GM12878 (cell line): ENCODE measurements around the gene UNC5CL. TPM values are rescaled to one million over a fixed set of nuclear protein-coding genes. Genes with fewer than 3 reads are reported as not detected.
A peak's percentile ranks its signal among the peaks of the same experiment; 100 is the strongest.

Source experiments
- ATAC-seq: fragments of 200-7000 bp; cut with Tn5 transposase; 3 replicates; pipeline ENCODE4 v1.9.1; 2020; ENCODE audit warnings: mild to moderate bottlenecking, moderate library complexity
- BruUV-seq: library from RNA; stranded (reverse); fragments of 400-500 nt; replicated peaks from 2 replicates; lab custom pipeline; 2021; lab: Mats Ljungman, UMichigan
- CTCF ChIA-PET: fragments of 300-600 bp; sonication (Branson Sonifier 250); formaldehyde crosslinking; extraction: SDS; loops from one replicate; lab custom pipeline; 2021; ENCODE audit warnings: inconsistent platforms; lab: Yijun Ruan, JAX
- POLR2A ChIA-PET: fragments of 350-600 bp; formaldehyde crosslinking; extraction: SDS; loops from one replicate; lab custom pipeline; 2021; ENCODE audit warnings: inconsistent platforms; lab: Charles Lee
- RAD21 ChIA-PET: fragments of 300-600 bp; sonication (Branson Sonifier 250); formaldehyde crosslinking; loops from one replicate; lab custom pipeline; 2023; ENCODE audit warnings: antibody characterized with exemption; ENCODE audit not compliant: unreplicated experiment; lab: Charles Lee
- SMC1A ChIA-PET: fragments of 300-600 bp; sonication (Branson Sonifier 250); formaldehyde crosslinking; loops from one replicate; lab custom pipeline; 2023; ENCODE audit not compliant: unreplicated experiment, uncharacterized antibody; lab: Charles Lee
- DNase-seq: peaks from one replicate; pipeline ENCODE4 v3.0.0-alpha.2; 2011; ENCODE audit warnings: low read depth, low spot score
- FAIRE-seq: peaks from 3 replicates; lab custom pipeline; 2011; peaks lifted over from hg19 to GRCh38; lab: Jason Lieb, UNC
- H2AFZ ChIP-seq: 2 replicates; pipeline ENCODE4 v1.6.0; 2011; ENCODE audit warnings: low read depth, low read length, control low read depth; ENCODE audit not compliant: control insufficient read depth
- H3K27ac ChIP-seq: 2 replicates; pipeline ENCODE4 v1.5.1; 2011; ENCODE audit warnings: control low read depth; ENCODE audit not compliant: control insufficient read depth, insufficient read depth
- H3K27me3 ChIP-seq, 2 experiments: replicated peaks in 1 of 2; 2 replicates each; pipeline versions ENCODE4 v1.6.0 to v1.6.1; 2011; ENCODE audit warnings: low read length in 1 of 2; ENCODE audit not compliant: control insufficient read depth in 2 of 2, insufficient read depth in 2 of 2
- H3K36me3 ChIP-seq, 2 experiments: 2 replicates each; pipeline ENCODE4 v1.5.1; 2011; ENCODE audit warnings: low read length in 1 of 2; ENCODE audit not compliant: control insufficient read depth in 2 of 2, insufficient read depth in 2 of 2
- H3K4me1 ChIP-seq: 2 replicates; pipeline ENCODE4 v1.6.1; 2011; ENCODE audit warnings: mild to moderate bottlenecking, low read length, moderate library complexity, mixed read lengths; ENCODE audit not compliant: control insufficient read depth, insufficient read depth
- H3K4me2 ChIP-seq: 2 replicates; pipeline ENCODE4 v1.6.0; 2011; ENCODE audit warnings: control low read depth; ENCODE audit not compliant: control insufficient read depth, insufficient read depth
- H3K4me3 ChIP-seq: fragments of 200-600 bp; sonication (generic); 2 replicates; pipeline ENCODE4 v1.5.1; 2016
- H3K79me2 ChIP-seq: 2 replicates; pipeline ENCODE4 v1.6.0; 2011; ENCODE audit warnings: low read length; ENCODE audit not compliant: control insufficient read depth, insufficient read depth
- H3K9ac ChIP-seq: 2 replicates; pipeline ENCODE4 v1.8.0; 2011; ENCODE audit warnings: low read length, control low read depth, mixed read lengths; ENCODE audit not compliant: control insufficient read depth, insufficient read depth
- H3K9me3 ChIP-seq: replicated peaks from 3 replicates; pipeline ENCODE4 v1.5.1; 2011; ENCODE audit warnings: mild to moderate bottlenecking, low read length; ENCODE audit not compliant: control insufficient read depth, insufficient read depth
- H4K20me1 ChIP-seq: 2 replicates; pipeline ENCODE4 v1.6.0; 2011; ENCODE audit not compliant: control insufficient read depth, insufficient read depth
- BMI1 ChIP-seq: fragments of 450-650 bp; IDR thresholded peaks from 2 replicates; pipeline ENCODE4 v1.6.1; 2016; ENCODE audit warnings: mild to moderate bottlenecking, moderate library complexity, borderline replicate concordance
- NBN ChIP-seq: fragments of 450-650 bp; IDR thresholded peaks from 2 replicates; pipeline ENCODE4 v1.6.1; 2016
- RCOR1 ChIP-seq: conservative IDR thresholded peaks from 2 replicates; pipeline ENCODE4 v1.6.1; 2012; ENCODE audit warnings: low read depth, low read length, improper control_type of control experiment
- WGBS: methylation state at CpG from one replicate; pipeline ENCODE4 v1.1.6; 2016; ENCODE audit warnings: low lambda C conversion rate; ENCODE audit not compliant: insufficient replicate concordance, insufficient coverage; ENCODE audit errors: missing lambda C conversion rate; 5-methylcytosine and 5-hydroxymethylcytosine counted together
- in situ Hi-C: fragments of 300-500 bp; cut with MboI; formaldehyde crosslinking; loops from 9 replicates; pipeline ENCODE4 v1.14.3; 2018; ENCODE audit warnings: mixed read lengths
- intact Hi-C: fragments of 100-400 bp; cut with micrococcal nuclease; formaldehyde crosslinking; loops from one replicate; pipeline ENCODE4 v1.14.2; 2022; ENCODE audit not compliant: unreplicated experiment
- polyA plus RNA-seq, 11 experiments: library from polyadenylated mRNA; depleted of rRNA in 4 of 11; unstranded in 6 of 11; stranded (reverse) in 5 of 11; fragments of >200 nt; fragmentation: Nextera tagmentation in 4 of 11; fragmentation: Illumina TruSeq in 1 of 11; extraction: Ambion mirVana in 4 of 11; extraction: Trizol in 1 of 11; gene quantifications; 1 replicate in 1 of 11; 2 replicates in 10 of 11; pipeline versions ENCODE4 v1.2.1 to v1.2.3, GENCODE V29; 2011 to 2016; ENCODE audit warnings: inconsistent platforms in 2 of 11, missing spikeins in 2 of 11, low read depth in 1 of 11
- total RNA-seq, 4 experiments: library from RNA; depleted of rRNA in 3 of 4; stranded (reverse); fragments of >200 nt in 3 of 4; fragmentation: Illumina TruSeq in 1 of 4; extraction: Trizol in 1 of 4; gene quantifications; 2 replicates each; pipeline versions ENCODE4 v1.2.1 to v1.2.3, GENCODE V29; 2013 to 2021
- TF ChIP-seq, protein P1 (sequence below): IDR thresholded peaks from 2 replicates; pipeline ENCODE4 v1.6.1; 2011; ENCODE audit warnings: borderline replicate concordance, low read depth, mild to moderate bottlenecking, moderate library complexity, low read length; ENCODE audit not compliant: insufficient read depth, poor library complexity, severe bottlenecking
- TF ChIP-seq, protein P2 (sequence below): fragments of 450-650 bp; IDR thresholded peaks from 2 replicates; pipeline ENCODE4 v1.6.1; 2017; ENCODE audit warnings: low read depth, mild to moderate bottlenecking, moderate library complexity

Gene UNC5CL
- total and polyA plus RNA-seq, 10 of the 15 experiments (the other 5 are each of a cell fraction or from before 2014, with no cell fraction given), result 0.11 to 1.2 (median 0.46) TPM; not detected in 1

DNA sequence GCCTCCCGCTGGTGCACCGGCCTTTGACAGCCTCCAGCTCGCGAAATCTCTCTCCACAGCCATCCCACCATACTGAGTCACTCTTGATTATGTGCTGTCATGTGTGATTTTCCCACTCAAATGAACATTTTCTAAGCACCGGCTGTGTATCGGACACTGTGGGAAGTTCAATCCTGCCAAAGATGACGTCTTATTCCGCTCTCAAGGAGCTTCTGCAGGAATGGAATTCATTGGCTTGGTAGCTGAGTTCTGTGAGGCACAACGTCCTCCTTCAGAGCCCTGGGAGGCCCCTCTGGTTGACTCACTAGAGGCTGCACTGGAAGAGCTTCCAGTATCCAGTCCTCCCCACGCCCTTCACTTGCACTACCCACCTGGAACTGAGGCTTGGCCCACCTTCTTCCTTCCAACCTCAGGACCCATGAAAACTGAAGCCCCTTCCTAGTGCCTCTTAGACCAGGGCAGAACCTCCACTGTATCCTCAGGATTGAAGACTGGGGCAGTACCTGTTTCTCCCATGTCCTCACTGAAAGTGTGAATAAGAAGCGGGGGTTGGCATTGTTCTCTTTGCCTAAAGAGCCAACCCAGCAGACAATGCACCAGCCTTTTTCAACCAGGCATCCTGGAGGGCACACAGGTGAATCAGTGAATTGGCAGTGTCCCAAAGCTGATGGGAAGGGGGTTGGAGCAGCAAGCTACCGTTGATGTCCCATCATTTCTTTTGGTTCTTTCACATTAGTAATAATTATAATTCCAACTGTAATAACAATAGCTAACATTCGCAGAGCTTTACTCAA, 1.7 kb downstream of the UNC5CL start:
- RAD21 ChIA-PET, result interaction anchor here (0.8 kb wide), 1 partner anchor 9 kb away, joined by 3 read pairs; no protein-coding TSS in a partner anchor
- ATAC-seq, result no peak
- Histone ChIP-seq H3K79me2 (no peaks in the 10 kb centered on the region), H3K4me2 (no peak overlapping the region), H3K27me3 (no peaks in the 10 kb centered on the region), H3K4me1 (no peaks in the 10 kb centered on the region), H3K4me3 (no peak overlapping the region), H3K9ac (no peak overlapping the region), H3K9me3 (no peaks in the 10 kb centered on the region), H3K27ac (no peak overlapping the region), H4K20me1 (no peaks in the 10 kb centered on the region), H3K36me3 (no peaks in the 10 kb centered on the region), H2AFZ (no peak overlapping the region)
- in situ Hi-C loops, result no loop called here
- FAIRE-seq, result no peak
- POLR2A ChIA-PET, result no interaction called here
- intact Hi-C loops, result no loop called here
- CTCF ChIA-PET, result interaction anchor here (0.8 to 7.7 kb wide), 9 partner anchors 9 to 52 kb away, joined by 3 to 62 read pairs (median 4); partner anchors contain the start of genes NFYA and OARD1
- BruUV-seq, result TSS peak; percentile 21
- SMC1A ChIA-PET, result interaction anchor here (1.0 to 1.6 kb wide), 2 partner anchors 9 to 145 kb away, joined by 4 to 5 read pairs; no protein-coding TSS in a partner anchor
- TF ChIP-seq, protein P1, sequence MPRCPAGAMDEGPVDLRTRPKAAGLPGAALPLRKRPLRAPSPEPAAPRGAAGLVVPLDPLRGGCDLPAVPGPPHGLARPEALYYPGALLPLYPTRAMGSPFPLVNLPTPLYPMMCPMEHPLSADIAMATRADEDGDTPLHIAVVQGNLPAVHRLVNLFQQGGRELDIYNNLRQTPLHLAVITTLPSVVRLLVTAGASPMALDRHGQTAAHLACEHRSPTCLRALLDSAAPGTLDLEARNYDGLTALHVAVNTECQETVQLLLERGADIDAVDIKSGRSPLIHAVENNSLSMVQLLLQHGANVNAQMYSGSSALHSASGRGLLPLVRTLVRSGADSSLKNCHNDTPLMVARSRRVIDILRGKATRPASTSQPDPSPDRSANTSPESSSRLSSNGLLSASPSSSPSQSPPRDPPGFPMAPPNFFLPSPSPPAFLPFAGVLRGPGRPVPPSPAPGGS, result peak; percentile 16
- TF ChIP-seq RCOR1 (no peak), BMI1 (no peak), NBN (no peak)
- TF ChIP-seq, protein P2, sequence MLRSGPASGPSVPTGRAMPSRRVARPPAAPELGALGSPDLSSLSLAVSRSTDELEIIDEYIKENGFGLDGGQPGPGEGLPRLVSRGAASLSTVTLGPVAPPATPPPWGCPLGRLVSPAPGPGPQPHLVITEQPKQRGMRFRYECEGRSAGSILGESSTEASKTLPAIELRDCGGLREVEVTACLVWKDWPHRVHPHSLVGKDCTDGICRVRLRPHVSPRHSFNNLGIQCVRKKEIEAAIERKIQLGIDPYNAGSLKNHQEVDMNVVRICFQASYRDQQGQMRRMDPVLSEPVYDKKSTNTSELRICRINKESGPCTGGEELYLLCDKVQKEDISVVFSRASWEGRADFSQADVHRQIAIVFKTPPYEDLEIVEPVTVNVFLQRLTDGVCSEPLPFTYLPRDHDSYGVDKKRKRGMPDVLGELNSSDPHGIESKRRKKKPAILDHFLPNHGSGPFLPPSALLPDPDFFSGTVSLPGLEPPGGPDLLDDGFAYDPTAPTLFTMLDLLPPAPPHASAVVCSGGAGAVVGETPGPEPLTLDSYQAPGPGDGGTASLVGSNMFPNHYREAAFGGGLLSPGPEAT, result no peak
- 74% methylated on average over 13 of the region's 13 CpGs for WGBS
- DNase-seq, result no peak
